ENCODE measurements around the gene ESR1.
"Not testable (repeated sequence)": the region's sequence is repeated elsewhere in the genome, so short reads cannot be mapped to it uniquely, and the experiment has no call there.

The ESR1 gene

GRCh38 chr6:151814614-151815013, 7.1 kb downstream of the ESR1 start:
- DNase-seq = no peak

DNA sequence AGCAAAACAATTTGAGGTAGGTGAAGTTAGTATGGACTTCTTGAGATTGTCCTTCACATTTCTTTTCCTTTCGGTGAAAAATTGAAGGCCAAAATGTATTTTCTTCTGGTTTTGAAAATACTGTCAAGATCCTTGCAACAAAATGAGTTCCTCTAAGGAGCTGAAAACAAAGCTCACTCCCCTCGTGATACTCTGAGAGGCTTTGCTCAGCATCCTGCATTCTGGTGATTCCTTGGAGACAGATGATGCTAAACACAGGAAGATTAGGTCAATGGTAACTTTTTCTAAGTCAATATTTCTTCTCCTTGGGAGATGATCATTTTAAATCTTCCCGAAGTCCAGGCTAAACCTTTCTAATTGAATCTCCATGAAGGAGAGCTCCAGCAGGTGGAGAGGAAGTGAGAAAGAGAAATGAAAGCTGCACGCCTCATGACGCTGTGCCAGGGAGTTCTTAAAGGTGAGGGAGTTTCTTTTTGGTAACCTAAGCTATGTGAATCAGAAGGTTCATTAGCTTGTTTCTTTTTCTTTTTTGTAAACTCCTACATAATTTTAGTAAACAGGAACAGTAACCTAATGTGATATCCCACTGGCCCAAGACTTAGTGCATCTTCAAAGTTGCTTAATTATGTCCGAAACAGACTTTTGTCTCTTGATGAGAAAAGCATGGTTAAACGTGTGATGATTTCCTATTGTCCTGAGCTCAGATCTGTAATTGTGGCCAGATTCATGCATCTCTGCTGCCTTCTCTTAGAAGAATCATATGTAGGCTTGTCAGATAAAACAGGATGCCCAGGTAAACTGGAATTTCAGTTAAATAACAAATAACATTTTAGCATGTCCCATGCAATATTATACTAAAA, 15.0 kb downstream of the ESR1 start:
- no peak for DNase-seq

- DNase-seq = no peak
These were observed 19.1 kb downstream of the ESR1 start for GRCh38 chr6:151826517-151827142.

DNA sequence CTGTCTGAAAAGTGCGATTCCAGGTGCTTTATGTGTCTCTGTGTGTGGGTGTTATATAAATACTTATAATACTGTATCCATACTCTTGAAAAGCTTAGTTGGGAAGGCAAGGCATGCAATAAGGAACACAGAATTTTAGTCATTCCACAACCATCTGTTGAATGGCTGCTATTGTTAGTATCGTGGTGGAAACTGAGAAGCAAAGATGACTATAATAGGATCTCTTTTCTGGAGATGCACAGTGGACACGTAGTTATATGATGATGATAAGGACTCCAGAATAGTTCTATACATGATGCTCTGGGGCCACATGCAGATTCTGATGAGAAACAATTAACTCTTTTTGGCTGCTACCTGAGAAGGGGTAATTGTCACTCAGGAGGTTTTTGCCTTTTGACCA, 25.2 kb downstream of the ESR1 start:
- no peak for DNase-seq

- no peak for DNase-seq
These were observed 27.9 kb downstream of the ESR1 start for GRCh38 chr6:151835396-151835795.

DNA sequence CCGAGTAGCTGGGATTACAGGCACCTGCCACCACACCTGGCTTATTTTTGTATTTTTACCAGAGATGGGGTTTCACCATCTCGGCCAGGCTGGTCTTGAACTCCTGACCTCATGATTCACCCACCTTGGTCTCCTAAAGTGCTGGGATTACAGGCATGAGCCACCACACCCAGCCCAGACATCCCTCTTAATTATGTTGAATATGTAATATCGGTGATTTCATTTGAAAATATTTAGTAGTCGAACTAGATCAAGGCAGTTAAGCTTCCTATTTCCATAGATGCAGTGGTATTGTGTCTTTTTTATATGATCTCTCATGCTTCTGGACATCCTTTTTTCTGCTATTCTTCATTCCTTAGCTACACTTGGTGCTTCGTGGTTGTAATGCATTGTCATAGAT, 29.7 kb downstream of the ESR1 start:
- DNase-seq = no peak

GRCh38 chr6:151842816-151843215, 35.3 kb downstream of the ESR1 start:
- DNase-seq = no peak

- DNase-seq = no peak
These were observed 39.6 kb downstream of the ESR1 start for GRCh38 chr6:151847064-151847463.

- DNase-seq = no peak
These were observed 43.1 kb downstream of the ESR1 start for GRCh38 chr6:151850479-151851003.

DNA sequence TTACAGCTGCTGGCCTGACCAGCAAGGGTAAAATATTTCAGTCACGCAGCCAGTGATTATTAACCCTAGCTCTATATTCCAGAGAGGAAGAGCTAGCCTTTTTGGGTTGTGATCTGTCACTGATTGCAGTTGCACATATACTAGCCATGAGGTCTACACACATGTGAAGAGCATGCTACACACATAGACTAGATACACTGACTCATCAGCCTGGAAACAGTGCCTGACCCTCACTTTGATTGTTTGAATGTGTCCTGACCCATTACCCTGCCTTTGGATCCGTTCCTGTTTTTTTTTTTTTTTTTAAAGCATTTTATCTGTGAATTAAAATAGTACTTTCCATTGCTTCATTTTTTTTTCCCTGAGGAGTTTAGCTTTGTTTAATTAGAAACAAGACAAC, 50.8 kb downstream of the ESR1 start:
- DNase-seq = no peak

DNA sequence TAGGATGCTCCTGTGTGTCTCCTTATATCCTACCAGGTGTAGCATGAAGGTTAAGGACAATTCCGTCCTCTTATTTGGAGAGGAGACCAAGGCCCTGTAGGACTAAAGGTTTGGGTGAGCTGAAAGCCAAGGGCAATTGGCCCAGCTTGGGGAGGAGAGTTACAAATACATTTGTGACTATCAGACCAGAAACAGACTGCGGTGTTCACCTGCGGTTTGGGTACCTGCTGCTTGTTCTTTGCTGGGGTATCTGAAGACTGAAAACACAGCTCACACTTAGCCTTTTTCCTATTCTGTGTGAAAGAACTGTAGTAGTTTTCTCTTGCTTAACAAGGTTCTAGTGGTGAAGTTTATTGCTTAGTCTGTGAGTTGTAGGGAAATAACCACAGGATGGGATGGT, 55.0 kb downstream of the ESR1 start:
- no peak for DNase-seq

DNA sequence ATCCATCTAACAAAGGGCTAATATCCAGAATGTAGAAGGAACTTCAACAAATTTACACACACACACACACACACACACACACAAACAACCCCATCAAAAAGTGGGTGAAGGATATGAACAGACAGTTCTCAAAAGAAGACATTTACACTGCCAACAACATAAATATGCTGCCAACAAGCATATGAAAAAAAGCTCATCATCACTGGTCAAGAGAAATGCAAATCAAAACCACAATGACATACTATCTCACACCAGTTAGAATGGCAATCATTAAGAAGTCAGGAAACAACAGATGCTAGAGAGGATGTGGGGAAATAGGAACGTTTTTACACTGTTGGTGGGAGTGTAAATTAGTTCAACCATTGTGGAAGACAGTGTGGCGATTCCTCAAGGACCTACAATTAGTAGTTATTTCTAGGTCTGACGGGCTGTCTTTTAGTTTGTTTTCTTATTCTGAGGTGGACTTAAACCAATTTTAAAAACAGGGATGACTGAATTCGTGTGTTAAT, 59.9 kb downstream of the ESR1 start:
- DNase-seq = not testable (repeated sequence)

DNA sequence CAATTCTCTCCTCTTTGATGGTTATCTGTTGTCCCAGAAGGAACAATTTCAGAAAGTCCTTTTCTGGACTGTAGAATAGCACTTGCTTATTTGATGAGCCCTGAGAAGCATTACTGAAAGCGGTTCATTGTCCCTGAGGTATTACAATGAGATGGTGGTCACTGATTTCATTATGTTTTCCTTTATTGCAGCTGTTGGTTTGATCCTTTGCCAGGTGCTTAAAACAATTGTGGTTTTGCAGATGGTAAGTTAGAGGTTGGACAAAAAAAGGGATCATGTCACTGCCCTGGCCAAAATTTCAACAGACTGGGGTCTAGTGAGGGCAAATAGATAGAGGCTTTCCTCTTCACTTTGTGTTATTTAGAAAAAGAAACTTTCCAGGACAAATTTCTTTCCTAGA, 61.9 kb downstream of the ESR1 start:
- no peak for DNase-seq

DNA sequence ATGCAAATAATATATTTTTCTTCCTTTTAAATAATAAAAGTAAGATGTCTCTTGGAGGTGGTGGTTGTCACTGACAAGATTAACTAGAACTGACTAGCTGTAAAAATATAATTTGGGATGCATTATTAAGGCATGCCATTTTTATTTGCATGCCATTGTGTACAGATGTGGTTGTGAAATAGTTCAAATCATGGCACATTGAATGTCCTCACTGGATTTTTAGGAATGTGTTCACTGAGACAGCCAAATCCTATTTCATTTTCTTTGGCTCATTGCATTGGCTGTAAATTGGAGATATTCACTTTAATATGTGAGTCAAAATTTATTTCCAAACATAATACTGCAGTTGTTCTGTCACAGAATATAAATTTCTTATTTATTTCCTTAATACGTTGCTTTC, 62.3 kb downstream of the ESR1 start:
- no peak for DNase-seq

GRCh38 chr6:151870375-151870774, 62.9 kb downstream of the ESR1 start:
- no peak for DNase-seq

- no peak for DNase-seq
These were observed 68.0 kb downstream of the ESR1 start for GRCh38 chr6:151875524-151875923.

DNA sequence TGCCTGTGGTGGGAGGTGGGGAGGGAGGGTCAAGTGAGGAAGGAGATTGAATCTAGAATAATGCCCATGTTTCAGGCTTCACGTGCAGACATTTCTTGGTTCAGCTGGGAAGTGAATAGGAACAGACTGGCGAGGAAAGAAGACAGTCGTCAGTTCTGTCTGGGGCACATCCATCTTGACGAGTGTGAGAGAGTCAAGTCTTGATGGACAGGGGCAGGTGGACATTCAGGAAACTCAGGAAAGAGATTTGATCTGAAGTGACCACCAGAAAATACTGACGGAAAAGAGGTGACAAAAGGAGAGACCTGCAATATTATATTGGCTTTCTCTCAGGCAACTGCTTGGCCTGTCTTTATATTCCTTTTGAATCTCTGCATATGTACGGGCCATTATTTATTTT, 68.6 kb downstream of the ESR1 start:
- no peak for DNase-seq

GRCh38 chr6:151877458-151877857, 70.0 kb downstream of the ESR1 start:
- no peak for DNase-seq

- no peak for DNase-seq
These were observed 73.7 kb downstream of the ESR1 start for GRCh38 chr6:151881231-151881630.

DNA sequence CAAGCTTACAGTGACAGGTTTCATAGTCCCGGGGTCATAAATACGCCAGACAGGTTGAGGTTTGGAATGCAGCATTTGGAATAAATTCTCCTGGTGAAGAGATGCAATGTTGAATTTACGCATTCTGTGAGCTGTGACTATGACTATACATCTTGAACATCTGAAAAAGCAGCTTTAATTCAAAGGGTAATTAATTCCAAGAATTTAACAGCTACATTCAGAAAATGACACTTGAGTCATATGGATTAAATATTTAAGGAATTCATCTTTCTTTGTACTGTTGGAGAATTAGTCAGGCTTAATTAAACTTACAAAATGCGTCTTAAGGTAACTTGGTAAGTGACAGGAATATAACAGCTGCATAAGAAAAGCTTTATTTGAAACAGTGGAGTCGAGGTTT, 74.7 kb downstream of the ESR1 start:
- no peak for DNase-seq

DNA sequence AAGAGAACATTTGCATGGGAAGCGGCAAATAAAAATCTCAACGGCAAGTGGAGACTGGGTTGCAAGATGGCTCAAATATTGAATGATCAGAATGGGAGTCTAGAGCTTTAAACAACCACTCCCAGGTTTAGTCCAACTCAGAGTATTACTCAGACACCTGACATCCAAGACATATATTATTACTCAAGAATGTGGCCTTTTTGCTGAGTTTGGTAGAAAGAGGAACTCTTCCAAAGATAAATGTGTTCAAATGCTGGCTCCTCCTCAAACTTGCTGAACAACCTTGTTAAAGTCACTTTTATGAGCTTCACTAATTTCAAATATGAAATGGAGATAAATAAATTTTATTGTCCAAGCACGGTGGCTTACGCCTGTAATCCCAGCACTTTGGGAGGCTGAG, 77.8 kb downstream of the ESR1 start:
- no peak for DNase-seq

DNA sequence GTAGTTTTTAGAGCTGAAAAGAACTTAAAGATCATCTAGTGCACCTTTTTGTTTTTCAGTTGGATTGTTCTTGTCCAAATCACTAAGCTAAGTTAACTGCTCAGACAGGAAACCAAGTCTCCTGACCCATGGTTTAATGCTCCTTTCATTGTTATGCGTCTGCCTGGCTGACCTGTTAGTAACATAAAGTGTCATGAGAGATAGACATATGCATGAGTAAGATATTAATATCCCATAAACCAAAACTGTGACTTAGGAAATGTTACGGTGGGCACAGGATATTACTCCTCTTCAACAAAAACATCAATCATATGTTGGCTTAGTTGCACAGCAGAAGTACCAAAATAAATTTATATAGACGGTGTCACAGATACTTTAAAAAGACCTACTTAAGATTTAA, 84.0 kb downstream of the ESR1 start:
- DNase-seq = no peak

DNA sequence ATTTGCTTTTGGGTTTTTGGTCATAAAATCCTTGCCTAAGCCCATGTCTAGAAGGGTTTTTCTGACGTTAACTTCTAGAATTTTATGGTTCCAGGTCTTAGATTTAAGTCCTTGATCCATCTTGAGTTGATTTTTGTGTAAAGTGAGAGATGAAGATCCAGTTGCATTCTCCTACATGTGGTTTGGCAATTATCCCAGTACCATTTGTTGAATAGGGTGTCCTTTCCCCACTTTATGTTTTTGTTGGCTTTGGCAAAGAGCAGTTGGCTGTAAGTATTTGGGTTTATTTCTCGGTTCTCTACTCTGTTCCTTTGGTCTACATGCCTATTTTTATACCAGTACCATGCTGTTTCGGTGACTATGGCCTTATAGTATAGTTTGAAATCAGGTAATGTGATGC, 86.9 kb downstream of the ESR1 start:
- not testable (repeated sequence) for DNase-seq

DNA sequence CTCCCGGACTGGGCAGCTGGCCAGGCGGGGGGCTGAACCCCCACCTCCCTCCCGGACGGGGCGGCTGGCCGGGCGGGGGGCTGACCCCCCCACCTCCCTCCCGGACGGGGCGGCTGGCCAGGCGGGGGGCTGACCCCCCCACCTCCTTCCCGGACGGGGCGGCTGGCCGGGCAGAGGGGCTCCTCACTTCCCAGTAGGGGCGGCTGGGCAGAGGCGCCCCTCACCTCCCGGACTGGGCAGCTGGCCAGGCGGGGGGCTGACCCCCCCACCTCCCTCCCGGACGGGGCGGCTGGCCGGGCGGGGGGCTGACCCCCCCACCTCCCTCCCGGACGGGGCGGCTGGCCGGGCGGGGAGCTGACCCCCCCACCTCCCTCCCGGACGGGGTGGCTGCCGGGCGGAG, 91.7 kb downstream of the ESR1 start:
- not testable (repeated sequence) for DNase-seq

Data from NCI-H2171 treated with DMSO at 0.1 percent for 48 hours (cell line).